T-helper 2 cell (primary cell): Measurements from ENCODE around the gene NME8.

Source experiments
- DNase-seq, 5 experiments: peaks; one replicate each; pipeline versions ENCODE4 v3.0.0 to v3.0.0-alpha.2; 2012 to 2022

Gene NME8

GRCh38 chr7:37901236-37901827 is 52.9 kb downstream of the NME8 start:
- DNase-seq, result peak in 1 of 5 experiments; percentile 7

- no peak for DNase-seq
These were observed 53.6 kb downstream of the NME8 start for GRCh38 chr7:37901890-37902524.

DNA sequence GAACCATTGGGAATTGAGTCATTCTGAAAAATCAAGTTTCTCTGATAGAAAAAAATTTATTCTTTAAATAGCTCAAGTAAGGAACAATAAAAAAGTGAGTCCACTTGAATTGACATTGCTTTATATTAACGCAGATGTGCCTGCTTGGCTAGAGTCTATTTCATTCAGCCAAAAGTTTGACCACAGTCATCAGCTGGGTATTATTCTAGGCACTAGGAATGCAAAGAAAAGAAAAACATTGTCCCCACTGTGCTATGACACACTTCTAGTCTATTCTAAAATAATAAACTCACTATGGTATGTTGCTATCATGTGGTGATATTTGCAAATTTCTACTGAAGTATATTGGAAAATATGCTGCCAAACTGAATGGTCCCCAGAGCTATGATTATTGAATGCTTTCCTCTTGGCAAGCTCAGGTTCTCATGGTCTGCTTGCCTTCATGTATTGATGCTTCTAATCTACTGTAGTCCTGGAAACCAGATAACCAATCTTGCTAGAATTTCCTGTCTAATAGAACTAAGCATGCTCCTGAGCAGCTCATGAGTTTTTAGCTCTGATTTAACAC is 59.9 kb downstream of the NME8 start:
- no peak for DNase-seq

DNA sequence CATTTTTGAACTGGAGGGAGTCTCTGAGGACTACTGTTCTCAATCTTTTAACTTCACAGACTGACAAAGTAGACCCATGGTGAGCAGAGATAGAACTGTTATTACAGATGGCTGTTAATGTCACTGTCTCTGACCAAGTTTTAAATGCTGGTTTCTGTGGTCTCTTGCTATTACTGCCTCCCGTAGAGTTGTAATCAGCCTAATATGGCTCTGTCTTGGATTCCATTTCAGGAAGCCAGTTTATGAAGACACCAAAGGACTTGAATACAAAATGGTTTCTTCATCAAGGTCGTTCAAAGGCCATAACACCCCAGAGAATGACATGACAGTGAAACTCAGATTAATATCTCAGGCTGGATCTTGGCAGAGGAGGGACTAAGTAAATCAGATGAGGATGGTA is 64.4 kb downstream of the NME8 start:
- no peak for DNase-seq

DNA sequence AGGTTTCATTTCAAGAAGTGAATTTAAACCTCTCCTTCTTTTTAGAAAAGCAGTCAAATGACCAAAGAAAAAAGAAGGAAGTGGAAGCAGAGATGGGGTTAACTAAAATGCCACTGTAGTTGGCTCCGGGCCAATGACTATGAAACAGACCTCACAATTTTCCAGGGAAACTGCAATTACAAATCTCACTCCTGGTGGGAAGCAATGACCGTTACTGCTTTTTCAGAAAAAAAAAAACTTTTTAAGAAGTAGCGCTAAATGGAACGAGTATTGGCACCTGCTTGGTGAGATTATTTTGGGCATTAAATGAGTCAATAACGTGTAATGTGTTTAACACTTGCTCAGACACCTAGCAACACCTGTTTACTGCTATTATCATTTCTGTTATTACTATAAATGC is 67.0 kb downstream of the NME8 start:
- peak in 1 of 5 experiments; percentile 3 for DNase-seq

DNA sequence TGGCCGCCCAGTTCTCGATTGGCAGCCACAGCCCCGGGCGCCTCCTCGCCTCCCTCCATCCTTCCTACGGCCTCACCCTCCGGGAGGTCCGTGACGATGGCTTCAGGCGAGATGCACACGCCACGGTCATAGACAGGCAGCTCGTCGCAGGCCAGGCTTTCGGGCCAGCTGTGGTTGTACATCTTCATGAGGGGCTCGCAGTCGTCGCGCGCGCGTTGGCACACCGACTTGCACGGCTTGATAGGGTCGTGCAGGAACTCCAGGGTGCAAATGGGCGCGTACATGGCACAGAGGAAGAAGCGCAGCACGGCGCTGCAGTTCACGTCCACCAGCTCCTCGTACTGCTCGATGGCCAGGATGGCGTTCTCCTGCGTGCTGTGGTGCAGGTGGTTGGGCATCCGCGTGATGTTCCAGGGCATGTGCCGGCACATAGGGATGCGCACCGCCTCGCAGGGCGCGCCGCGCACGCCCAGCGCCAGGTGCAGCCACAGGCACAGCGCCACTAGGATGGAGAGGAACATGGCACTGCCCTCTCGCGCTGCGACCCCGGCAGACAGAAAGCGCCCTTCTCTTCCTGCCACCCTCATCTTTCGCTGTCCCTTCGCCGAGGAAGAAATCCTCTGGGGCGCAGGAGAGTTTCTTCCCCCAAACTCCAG is 67.7 kb downstream of the NME8 start:
- peak in 1 of 5 experiments; percentile 5 for DNase-seq

DNA sequence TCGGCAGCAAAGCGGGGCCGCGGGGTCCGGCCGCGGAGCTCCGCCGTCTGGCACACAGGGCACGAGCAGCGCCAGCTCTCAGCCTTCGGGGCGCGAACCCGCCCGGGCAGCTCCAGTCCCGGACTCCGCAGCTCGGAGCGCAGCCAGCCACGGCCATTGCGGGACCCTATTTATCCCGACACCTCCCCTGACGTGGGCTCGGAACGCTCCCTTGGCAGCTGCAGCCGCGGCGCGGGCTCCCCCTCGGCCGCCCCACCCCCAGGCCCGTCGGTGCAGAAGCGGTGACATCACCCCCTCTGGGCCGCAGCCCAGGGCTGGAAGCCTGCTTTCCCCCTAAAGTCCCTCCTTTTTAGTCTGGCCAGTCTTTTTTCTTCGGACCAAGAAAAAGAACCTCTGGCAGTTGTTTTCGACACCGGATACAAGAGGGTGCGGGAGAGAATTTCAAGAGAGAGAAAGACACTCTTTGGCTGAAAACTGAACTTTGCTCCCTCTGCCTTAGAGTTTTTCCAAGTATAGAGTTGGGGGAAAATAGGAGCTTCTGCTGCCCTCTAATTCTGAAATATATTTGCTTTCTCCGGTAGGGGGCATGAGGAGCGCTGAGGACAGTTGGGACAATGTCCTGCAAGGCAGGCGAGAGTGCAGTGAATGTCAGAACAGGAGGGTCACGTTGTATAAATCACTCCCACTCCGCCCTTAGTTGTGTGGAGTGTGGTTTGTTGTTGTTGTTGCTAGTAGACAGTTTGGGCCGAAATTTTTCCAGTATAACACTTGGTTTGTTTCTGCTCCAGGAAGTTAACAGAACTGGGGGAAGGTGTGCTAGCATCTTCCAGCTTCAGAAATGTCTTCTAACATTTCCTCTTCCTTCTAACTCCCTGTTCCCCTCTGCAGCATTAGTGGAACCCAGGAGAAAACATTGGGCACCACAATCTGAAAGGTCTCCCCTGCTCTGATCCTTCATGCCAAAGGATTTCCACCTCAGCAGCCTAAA is 68.6 kb downstream of the NME8 start, which contains the start of gene SFRP4:
TSS of gene SFRP4 (minus strand) at position 145 of the 988 bp plus-strand sequence. CDS start 280 bp downstream, outside the sequence.
- DNase-seq, result peak in 1 of 5 experiments; percentile 6

GRCh38 chr7:37918526-37918925 is 70.1 kb downstream of the NME8 start:
- no peak for DNase-seq

DNA sequence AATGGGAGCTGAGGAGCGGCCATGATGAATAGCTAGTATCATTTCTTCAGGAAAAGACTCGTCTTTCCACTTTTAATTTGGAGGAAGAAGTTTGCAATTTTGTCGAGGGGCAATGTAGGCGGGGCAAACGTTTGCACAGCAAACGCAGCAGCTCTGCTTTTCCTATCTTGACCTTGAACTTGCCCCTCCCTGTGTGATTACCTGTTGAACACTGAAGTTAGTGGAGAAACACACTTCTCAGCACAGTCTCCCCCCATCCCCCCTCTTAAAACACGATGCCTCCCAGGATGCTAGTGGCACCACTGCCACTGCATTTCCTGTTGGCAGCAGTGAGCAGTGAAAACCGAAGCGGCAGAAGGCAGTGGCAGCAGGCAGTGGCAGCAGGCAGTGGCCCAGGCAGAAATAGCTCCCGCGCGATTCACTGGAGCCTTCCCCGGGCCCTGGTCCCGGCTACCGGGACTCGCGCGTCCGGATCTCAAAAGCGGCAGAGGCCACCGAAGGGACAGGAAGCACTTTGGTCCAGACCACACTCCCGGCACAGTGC is 72.0 kb downstream of the NME8 start, which contains the start of gene EPDR1:
TSS of gene EPDR1 (plus strand) at position 336 of the 544 bp plus-strand sequence. CDS start 300 bp downstream, outside the sequence.
- DNase-seq, result peak in 1 of 5 experiments; percentile 64

- peak in 1 of 5 experiments; percentile 21 for DNase-seq
These were observed 72.7 kb downstream of the NME8 start for GRCh38 chr7:37920849-37921805.

DNA sequence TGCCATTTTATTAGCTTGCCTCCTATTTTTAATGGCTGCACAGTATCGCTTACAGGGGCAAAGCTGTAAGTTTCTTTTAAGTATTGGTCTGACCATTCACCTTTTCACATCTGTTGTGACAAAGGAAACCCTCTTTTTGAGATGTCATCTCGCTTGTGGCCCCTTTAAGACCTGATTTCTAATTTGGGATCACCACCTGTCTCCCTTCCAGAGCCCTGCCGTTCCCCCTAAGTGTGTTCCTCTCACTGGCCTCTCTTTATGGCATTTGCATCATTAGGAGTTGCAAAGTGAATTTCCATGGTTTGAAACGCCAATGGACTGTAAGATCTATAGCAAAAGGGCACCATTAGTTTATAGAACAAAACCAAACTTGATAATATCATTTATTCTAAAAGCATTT is 73.5 kb downstream of the NME8 start:
- no peak for DNase-seq

DNA sequence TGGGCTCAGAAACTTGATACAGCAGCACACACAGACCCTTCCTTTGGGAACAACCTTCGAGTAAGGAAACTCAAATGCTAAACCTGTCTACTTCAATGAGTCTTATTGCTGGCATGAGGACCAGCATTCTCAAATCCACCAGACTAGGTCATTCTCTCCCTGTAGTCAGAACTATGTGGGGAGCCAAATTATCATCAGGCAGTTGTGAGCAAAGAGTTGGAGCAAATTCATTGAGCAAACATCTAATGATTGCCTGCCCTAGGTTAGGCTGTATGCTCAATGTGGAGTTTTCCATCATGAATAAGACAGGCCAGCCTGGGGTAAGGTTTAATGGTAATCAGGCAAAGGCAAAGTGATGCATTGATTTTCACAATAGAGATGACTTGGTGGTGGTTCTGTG is 75.6 kb downstream of the NME8 start:
- DNase-seq, result no peak

- no peak for DNase-seq
These were observed 76.2 kb downstream of the NME8 start for GRCh38 chr7:37924491-37925041.

DNA sequence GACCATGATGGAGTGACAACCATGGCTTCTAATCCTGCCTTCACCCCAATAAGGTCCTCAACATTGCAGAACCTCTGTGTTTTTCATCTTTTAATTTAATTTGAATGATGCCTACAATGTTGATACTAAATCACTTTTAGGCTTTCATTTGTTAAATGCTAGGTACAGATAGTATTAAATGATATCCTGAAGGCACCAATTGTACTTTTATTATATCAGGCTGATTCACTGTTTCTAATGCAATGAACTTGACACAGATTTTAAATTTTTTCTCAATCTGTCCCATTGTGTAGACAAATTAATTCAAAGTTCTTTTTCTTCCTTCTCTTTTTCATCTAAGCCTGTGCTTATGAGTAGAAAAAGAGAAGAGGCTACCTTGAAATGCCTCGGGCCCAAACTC is 77.2 kb downstream of the NME8 start:
- DNase-seq, result no peak

DNA sequence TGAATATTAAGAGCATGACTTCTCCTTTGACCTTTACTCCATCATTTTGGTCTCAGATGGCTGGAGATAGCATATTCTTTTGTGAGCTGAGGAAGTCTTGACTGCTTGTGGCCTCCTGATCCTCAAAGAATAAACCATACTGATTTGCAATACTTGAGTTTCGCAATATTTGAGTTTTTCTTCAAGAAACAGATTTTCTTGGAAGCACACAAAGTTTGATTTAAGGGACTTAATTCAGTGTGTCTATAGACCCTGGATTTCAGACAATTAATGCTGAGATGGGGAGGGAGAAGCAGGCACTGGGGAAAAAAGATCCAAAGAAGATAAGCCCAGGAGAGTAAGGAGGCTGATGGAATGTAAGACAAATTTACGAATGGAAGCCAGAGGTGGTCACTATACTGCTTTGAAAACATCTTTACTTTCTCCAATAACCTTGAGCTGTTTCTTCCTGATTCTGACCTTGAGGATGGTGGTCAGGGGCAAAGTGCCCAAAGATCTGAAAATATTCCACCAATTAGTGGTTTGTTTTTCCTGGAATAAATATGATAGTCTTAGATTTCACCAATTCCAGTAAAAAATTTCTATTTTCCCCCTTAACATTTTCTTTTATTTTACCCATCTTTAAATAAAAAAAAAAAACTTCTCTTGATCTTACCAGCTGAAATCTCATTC is 79.5 kb downstream of the NME8 start:
- no peak for DNase-seq

DNA sequence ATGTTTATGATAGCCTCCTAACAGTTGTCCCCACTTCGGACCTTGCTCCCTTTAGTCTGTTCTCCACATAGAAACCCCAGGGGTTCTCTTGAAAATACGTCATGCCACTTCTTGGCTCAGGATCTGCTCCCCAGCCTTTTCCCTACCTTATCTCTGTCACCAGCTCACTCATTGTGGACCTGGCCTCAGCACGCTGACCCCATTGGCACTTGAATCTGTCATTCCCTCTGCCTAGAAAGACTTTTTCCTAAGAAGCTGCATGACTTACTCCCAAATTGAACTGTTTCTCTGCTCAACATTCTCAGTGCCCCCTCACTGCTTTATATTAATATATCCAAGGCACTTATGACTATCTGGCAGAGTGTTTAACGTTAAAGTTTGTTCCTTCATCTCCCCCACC is 80.5 kb downstream of the NME8 start:
- DNase-seq, result no peak

GRCh38 chr7:37930226-37930948 is 82.0 kb downstream of the NME8 start:
- DNase-seq, result no peak

- DNase-seq, result no peak
These were observed 84.1 kb downstream of the NME8 start for GRCh38 chr7:37932543-37932942.

- no peak for DNase-seq
These were observed 84.7 kb downstream of the NME8 start for GRCh38 chr7:37933018-37933566.
